Smooth muscle cell (in vitro differentiated cells): ENCODE results near the gene FKBP6. TPM values are rescaled to one million over a fixed set of nuclear protein-coding genes. Genes with fewer than 3 reads are reported as not detected.

Source experiments
- DNase-seq: peaks from one replicate; lab custom pipeline; 2025; ENCODE audit not compliant: unreplicated experiment; lab: John Stamatoyannopoulos, UW
- H2AFZ ChIP-seq: fragments of 200-600 bp; sonication (generic); 2 replicates; pipeline ENCODE4 v1.6.0; 2016; ENCODE audit warnings: antibody characterized with exemption, low read depth, mild to moderate bottlenecking
- H3F3A ChIP-seq: fragments of 200-600 bp; sonication (generic); 2 replicates; pipeline ENCODE4 v1.6.0; 2017; ENCODE audit warnings: antibody characterized with exemption, low read depth
- H3K27ac ChIP-seq: fragments of 200-600 bp; sonication (generic); 2 replicates; pipeline ENCODE4 v1.5.1; 2016; ENCODE audit warnings: low read depth, mild to moderate bottlenecking
- H3K27me3 ChIP-seq: fragments of 200-600 bp; sonication (generic); 2 replicates; pipeline ENCODE4 v1.6.1; 2016; ENCODE audit warnings: low read depth, mild to moderate bottlenecking
- H3K36me3 ChIP-seq: fragments of 200-600 bp; sonication (generic); 2 replicates; pipeline ENCODE4 v1.5.1; 2016; ENCODE audit warnings: low read depth
- H3K4me1 ChIP-seq: fragments of 200-600 bp; sonication (generic); 2 replicates; pipeline ENCODE4 v1.5.1; 2016; ENCODE audit warnings: low read depth
- H3K4me2 ChIP-seq: fragments of 200-600 bp; sonication (generic); 2 replicates; pipeline ENCODE4 v1.6.0; 2016; ENCODE audit warnings: mild to moderate bottlenecking
- H3K4me3 ChIP-seq: fragments of 200-600 bp; sonication (generic); 2 replicates; pipeline ENCODE4 v1.5.1; 2016; ENCODE audit warnings: mild to moderate bottlenecking
- H3K79me2 ChIP-seq: fragments of 200-600 bp; sonication (generic); 2 replicates; pipeline ENCODE4 v1.6.0; 2016; ENCODE audit warnings: low read depth, mild to moderate bottlenecking
- H3K9ac ChIP-seq: fragments of 200-600 bp; sonication (generic); 2 replicates; pipeline ENCODE4 v1.6.0; 2016; ENCODE audit warnings: low read depth
- H3K9me3 ChIP-seq: fragments of 200-600 bp; sonication (generic); replicated peaks from 2 replicates; pipeline ENCODE4 v1.5.1; 2016; ENCODE audit warnings: low read depth
- H4K20me1 ChIP-seq: fragments of 200-600 bp; sonication (generic); 2 replicates; pipeline ENCODE4 v1.6.0; 2016; ENCODE audit warnings: low read depth
- CTCF ChIP-seq: fragments of 200-600 bp; sonication (generic); IDR thresholded peaks from 2 replicates; pipeline ENCODE4 v1.5.1; 2017; ENCODE audit warnings: borderline replicate concordance, mild to moderate bottlenecking, antibody characterized with exemption; ENCODE audit not compliant: insufficient read depth, poor library complexity, severe bottlenecking
- WGBS: methylation state at CpG from one replicate; pipeline ENCODE4 v1.1.7; 2016; ENCODE audit warnings: low lambda C conversion rate; 5-methylcytosine and 5-hydroxymethylcytosine counted together
- polyA plus RNA-seq: library from polyadenylated mRNA; unstranded; fragments of >200 nt; fragmentation: Nextera tagmentation; extraction: Ambion mirVana; gene quantifications from 2 replicates; pipeline ENCODE4 v1.2.1, GENCODE V29; 2016
- total RNA-seq: library from RNA; depleted of rRNA; stranded (reverse); fragments of >200 nt; gene quantifications from 2 replicates; pipeline ENCODE4 v1.2.3, GENCODE V29; 2014

Gene FKBP6
- total and polyA plus RNA-seq, 2 experiments from 2014 or later, result not detected

- TF ChIP-seq CTCF, result no peak
- WGBS, result 95% methylated on average over 4 of the region's 4 CpGs
Observed at GRCh38 chr7:73382934-73383503, 55.1 kb downstream of the FKBP6 start.

GRCh38 chr7:73387221-73387828 is 59.4 kb downstream of the FKBP6 start:
- Histone ChIP-seq H3K4me3 (no peak overlapping the region), H3K9me3 (peaks cover 5% of the 10 kb centered on the region), H3K79me2 (no peaks in the 10 kb centered on the region), H3K27ac (no peak overlapping the region), H3K4me2 (no peak overlapping the region), H3K9ac (no peak overlapping the region), H4K20me1 (no peaks in the 10 kb centered on the region), H2AFZ (no peak overlapping the region), H3K27me3 (no peaks in the 10 kb centered on the region), H3K36me3 (no peaks in the 10 kb centered on the region), H3K4me1 (no peaks in the 10 kb centered on the region), H3F3A (no peaks in the 10 kb centered on the region)
- TF ChIP-seq CTCF, result no peak
- 82% methylated on average over 2 of the region's 2 CpGs for WGBS
- DNase-seq, result no peak

More at GRCh38 chr7:73382934-73383503, 55.1 kb downstream of the FKBP6 start:
- H3K79me2 ChIP-seq, result no peaks in the 10 kb centered on the region
- peaks cover 5% of the 10 kb centered on the region for H3K9me3 ChIP-seq
- no peak overlapping the region for H3K27ac ChIP-seq
- H2AFZ ChIP-seq, result no peak overlapping the region
- H3K4me3 ChIP-seq, result no peak overlapping the region
- H3K36me3 ChIP-seq, result no peaks in the 10 kb centered on the region
- H3F3A ChIP-seq, result no peaks in the 10 kb centered on the region
- no peaks in the 10 kb centered on the region for H3K4me1 ChIP-seq
- DNase-seq, result no peak
- H3K27me3 ChIP-seq, result peaks cover 3% of the 10 kb centered on the region
- H3K9ac ChIP-seq, result no peak overlapping the region
- H3K4me2 ChIP-seq, result no peak overlapping the region
- no peaks in the 10 kb centered on the region for H4K20me1 ChIP-seq

- no peak for DNase-seq
- Histone ChIP-seq H4K20me1 (no peaks in the 10 kb centered on the region), H3K9ac (no peak overlapping the region), H3K36me3 (no peaks in the 10 kb centered on the region), H3K4me1 (no peaks in the 10 kb centered on the region), H3K27ac (no peak overlapping the region), H2AFZ (no peak overlapping the region), H3F3A (no peaks in the 10 kb centered on the region), H3K79me2 (no peaks in the 10 kb centered on the region), H3K4me2 (no peak overlapping the region), H3K27me3 (no peaks in the 10 kb centered on the region), H3K9me3 (peaks cover 5% of the 10 kb centered on the region), H3K4me3 (no peak overlapping the region)
- no peak for TF ChIP-seq CTCF
- 93% methylated on average over 4 of the region's 4 CpGs for WGBS
Observed at GRCh38 chr7:73387908-73388414, 60.0 kb downstream of the FKBP6 start.
